Liver (tissue), 9 donors: ENCODE results near the gene SETD5. TPM values are rescaled to one million over a fixed set of nuclear protein-coding genes. Genes with fewer than 3 reads are reported as not detected.

ENCODE experiments used
- DNase-seq: peaks from one replicate; pipeline ENCODE4 v3.0.0-alpha.2; 2017; ENCODE audit warnings: low spot score
- H3K27ac ChIP-seq, 2 donors: one replicate each; pipeline ENCODE4 v1.7.0; 2013; ENCODE audit warnings: inconsistent platforms in 2 of 2, low read length in 2 of 2, control low read depth in 1 of 2, low read depth in 1 of 2, mild to moderate bottlenecking in 1 of 2
- H3K27me3 ChIP-seq, 4 donors: one replicate each; pipeline versions ENCODE4 v1.6.1 to v1.7.0; 2013; ENCODE audit warnings: low read length in 3 of 4, inconsistent platforms in 1 of 4, mild to moderate bottlenecking in 1 of 4, moderate library complexity in 1 of 4; ENCODE audit not compliant: control insufficient read depth in 4 of 4, insufficient read depth in 4 of 4
- H3K36me3 ChIP-seq, 4 donors: one replicate each; pipeline versions ENCODE4 v1.6.1 to v1.7.0; 2013; ENCODE audit warnings: low read length in 3 of 4, mild to moderate bottlenecking in 3 of 4, low read depth in 1 of 4, moderate library complexity in 1 of 4; ENCODE audit not compliant: control insufficient read depth in 4 of 4, insufficient read depth in 3 of 4
- H3K4me1 ChIP-seq, 4 donors: one replicate each; pipeline versions ENCODE4 v1.6.1 to v1.7.0; 2013; ENCODE audit warnings: low read length in 3 of 4, mild to moderate bottlenecking in 3 of 4, moderate library complexity in 1 of 4; ENCODE audit not compliant: control insufficient read depth in 4 of 4, insufficient read depth in 4 of 4
- H3K4me3 ChIP-seq, 3 donors: one replicate each; pipeline versions ENCODE4 v1.6.1 to v1.7.0; 2013; ENCODE audit warnings: low read length in 3 of 3, control low read depth in 1 of 3, low read depth in 1 of 3, mild to moderate bottlenecking in 1 of 3
- H3K9ac ChIP-seq, 2 donors: one replicate each; pipeline ENCODE4 v1.7.0; 2013; ENCODE audit warnings: low read length in 2 of 2, mild to moderate bottlenecking in 2 of 2, moderate library complexity in 2 of 2, control low read depth in 1 of 2, low read depth in 1 of 2
- H3K9me3 ChIP-seq, 4 donors: one replicate each; pipeline versions ENCODE4 v1.6.1 to v1.7.0; 2013; ENCODE audit warnings: low read length in 3 of 4; ENCODE audit not compliant: control insufficient read depth in 4 of 4
- CTCF ChIP-seq: fragments of 150-350 bp; IDR thresholded peaks from 2 replicates; pipeline ENCODE4 v1.5.1; 2017; ENCODE audit warnings: improper control_type of control experiment, low read depth, low read length; ENCODE audit not compliant: missing input control
- EGR1 ChIP-seq, 2 donors: IDR thresholded peaks; 2 replicates each; pipeline ENCODE4 v1.6.1; 2016 to 2018; ENCODE audit warnings: antibody characterized with exemption in 2 of 2, low read depth in 2 of 2
- FOXA1 ChIP-seq: IDR thresholded peaks from 2 replicates; pipeline ENCODE4 v1.6.1; 2016; ENCODE audit warnings: antibody characterized with exemption
- FOXA2 ChIP-seq: IDR thresholded peaks from 2 replicates; pipeline ENCODE4 v1.6.1; 2016; ENCODE audit warnings: antibody characterized with exemption
- GABPA ChIP-seq, 2 donors: IDR thresholded peaks in 1 of 2; conservative IDR thresholded peaks in 1 of 2; 2 replicates each; pipeline ENCODE4 v1.6.1; 2016; ENCODE audit warnings: antibody characterized with exemption in 2 of 2, mild to moderate bottlenecking in 1 of 2, moderate library complexity in 1 of 2
- HNF4A ChIP-seq, 2 donors: conservative IDR thresholded peaks; 2 replicates each; pipeline ENCODE4 v1.6.1; 2016; ENCODE audit warnings: antibody characterized with exemption in 2 of 2, mild to moderate bottlenecking in 2 of 2
- HNF4G ChIP-seq: IDR thresholded peaks from 2 replicates; pipeline ENCODE4 v1.6.1; 2016; ENCODE audit warnings: antibody characterized with exemption
- JUND ChIP-seq, 2 donors: IDR thresholded peaks; 2 replicates each; pipeline ENCODE4 v1.6.1; 2016; ENCODE audit warnings: antibody characterized with exemption in 2 of 2
- MAX ChIP-seq: IDR thresholded peaks from 2 replicates; pipeline ENCODE4 v1.6.1; 2016; ENCODE audit warnings: antibody characterized with exemption
- NR2F2 ChIP-seq: IDR thresholded peaks from 2 replicates; pipeline ENCODE4 v1.6.1; 2016; ENCODE audit warnings: antibody characterized with exemption
- RAD21 ChIP-seq, 2 donors: IDR thresholded peaks; 2 replicates each; pipeline ENCODE4 v1.6.1; 2016; ENCODE audit warnings: antibody characterized with exemption in 2 of 2, mild to moderate bottlenecking in 2 of 2
- REST ChIP-seq: IDR thresholded peaks from 2 replicates; pipeline ENCODE4 v1.6.1; 2016; ENCODE audit warnings: antibody characterized with exemption, mild to moderate bottlenecking
- RXRA ChIP-seq, 2 donors: IDR thresholded peaks; 2 replicates each; pipeline ENCODE4 v1.6.1; 2017 to 2018; ENCODE audit warnings: antibody characterized with exemption in 2 of 2, mild to moderate bottlenecking in 1 of 2
- SP1 ChIP-seq: IDR thresholded peaks from 2 replicates; pipeline ENCODE4 v1.6.1; 2018; ENCODE audit warnings: antibody characterized with exemption, mild to moderate bottlenecking
- TAF1 ChIP-seq: conservative IDR thresholded peaks from 2 replicates; pipeline ENCODE4 v1.6.1; 2016; ENCODE audit warnings: antibody characterized with exemption, mild to moderate bottlenecking
- YY1 ChIP-seq: IDR thresholded peaks from 2 replicates; pipeline ENCODE4 v1.6.1; 2016; ENCODE audit warnings: antibody characterized with exemption, mild to moderate bottlenecking
- ZBTB33 ChIP-seq: IDR thresholded peaks from 2 replicates; pipeline ENCODE4 v1.6.1; 2016; ENCODE audit warnings: antibody characterized with exemption
- WGBS: extraction: QIAGEN DNeasy Blood & Tissue Kit; methylation state at CpG from one replicate; pipeline ENCODE4 v1.1.7; 2013; 5-methylcytosine and 5-hydroxymethylcytosine counted together
- polyA plus RNA-seq, 2 donors: library from polyadenylated mRNA; stranded (reverse) in 1 of 2; unstranded in 1 of 2; fragments of 200-250 nt in 1 of 2; fragments of >200 nt in 1 of 2; fragmentation: Nextera tagmentation in 1 of 2; extraction: Ambion mirVana in 1 of 2; gene quantifications; one replicate each; pipeline versions ENCODE4 v1.2.1 to v1.2.3, GENCODE V29; 2013 to 2015
- total RNA-seq, 2 donors: library from RNA; depleted of rRNA; stranded (reverse); fragments of >200 nt; gene quantifications; one replicate each; pipeline ENCODE4 v1.2.3, GENCODE V29; 2014
- TF ChIP-seq, protein P1 (sequence below): IDR thresholded peaks from 2 replicates; pipeline ENCODE4 v1.6.1; 2016; ENCODE audit warnings: antibody characterized with exemption
- donor health status: healthy.
- donor health status: healthy.
- donor health status: healthy.
- donor health status: healthy.
- donor health status: healthy.

SETD5 gene
- total and polyA plus RNA-seq, 4 donors = 17.9 to 76.6 (median 24.3) TPM

DNA sequence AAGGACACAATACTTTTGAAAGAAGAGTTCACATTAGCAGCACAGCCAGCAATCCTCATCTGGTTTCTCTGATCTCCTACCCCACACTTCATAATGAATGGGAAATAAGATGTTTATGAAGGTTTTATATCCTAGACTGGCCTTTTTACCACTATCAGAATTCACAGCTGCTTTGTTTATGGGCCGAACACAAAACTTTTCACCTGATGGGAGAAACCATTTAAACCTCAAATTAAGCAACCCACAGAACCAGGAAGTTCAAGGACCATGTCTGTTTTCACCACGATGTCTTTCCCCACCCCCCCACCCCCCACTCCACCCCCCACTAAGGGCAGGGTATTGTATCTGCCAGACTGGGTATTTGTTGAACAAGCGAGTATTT lies 11.3 kb upstream of the SETD5 start (continued):
- no peak for TF ChIP-seq EGR1 (IDR thresholded peaks at IDR 0.05; ENCODE audit: low read depth in 2 of 2)

DNA sequence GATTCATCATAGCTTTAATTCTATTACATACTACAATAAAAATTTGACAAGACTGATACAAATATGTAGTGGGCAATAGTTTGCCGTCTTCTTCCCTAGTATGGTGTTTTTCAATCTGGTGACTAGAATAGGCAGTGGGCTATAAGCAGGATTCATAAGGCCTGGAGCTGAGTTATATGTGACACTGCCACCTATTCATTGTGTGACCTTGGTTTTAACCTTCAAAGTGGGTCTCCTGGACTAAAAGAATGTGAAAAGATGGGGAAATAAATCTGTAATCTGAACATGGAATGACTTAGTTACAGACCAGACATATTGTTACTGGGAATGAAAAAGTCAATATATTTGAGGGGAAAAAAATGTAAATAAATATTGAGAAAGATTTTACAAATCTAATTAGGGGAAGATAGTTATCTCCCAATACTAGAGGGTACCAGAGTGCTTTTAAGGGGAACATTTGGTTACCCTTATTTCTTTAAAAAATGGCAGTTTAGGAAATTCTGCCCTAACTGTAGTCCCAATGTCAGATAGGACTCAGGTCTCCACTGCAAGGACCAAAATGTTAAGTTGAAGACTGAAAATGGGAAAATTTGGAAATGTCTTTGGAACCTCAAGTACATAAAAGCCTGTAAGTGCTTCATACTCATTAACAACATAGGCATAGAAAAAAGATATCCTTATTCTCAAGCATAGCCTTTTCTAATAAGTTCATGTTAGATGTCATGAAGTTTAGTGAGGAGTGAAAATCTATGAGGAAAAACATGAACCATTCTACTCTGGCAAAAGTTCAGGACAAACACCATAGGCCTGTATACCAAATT lies 10.7 kb upstream of the SETD5 start:
- Histone ChIP-seq H3K36me3 (peaks cover 11 to 73% (median 63%) of the 10 kb centered on the region in 4 donors), H3K27ac (no peak overlapping the region), H3K4me1 (no peaks in the 10 kb centered on the region), H3K4me3 (no peak overlapping the region), H3K27me3 (no peaks in the 10 kb centered on the region), H3K9ac (no peak overlapping the region), H3K9me3 (no peaks in the 10 kb centered on the region)
- TF ChIP-seq HNF4G (no peak), HNF4A (conservative IDR thresholded peaks at IDR 0.05) (no peak), NR2F2 (no peak), RAD21 (IDR thresholded peaks at IDR 0.05) (no peak), REST (no peak), EGR1 (IDR thresholded peaks at IDR 0.05; ENCODE audit: low read depth in 2 of 2) (no peak), SP1 (no peak), FOXA1 (no peak), YY1 (no peak), GABPA (IDR thresholded peaks at IDR 0.05 in 1 of 2, conservative IDR thresholded peaks at IDR 0.05 in 1 of 2) (no peak), CTCF (no peak), RXRA (IDR thresholded peaks at IDR 0.05) (no peak), MAX (no peak), ZBTB33 (no peak), JUND (IDR thresholded peaks at IDR 0.05) (no peak), FOXA2 (no peak), TAF1 (no peak)
- TF ChIP-seq, protein P1, sequence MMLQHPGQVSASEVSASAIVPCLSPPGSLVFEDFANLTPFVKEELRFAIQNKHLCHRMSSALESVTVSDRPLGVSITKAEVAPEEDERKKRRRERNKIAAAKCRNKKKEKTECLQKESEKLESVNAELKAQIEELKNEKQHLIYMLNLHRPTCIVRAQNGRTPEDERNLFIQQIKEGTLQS = no peak
- 54% methylated on average over 1 of the region's 1 CpG for WGBS
- DNase-seq = no peak
